ENCODE measurements around the gene CSN3. TPM values are rescaled to one million over a fixed set of nuclear protein-coding genes. Genes with fewer than 3 reads are reported as not detected.

The CSN3 gene
- total RNA-seq, 1 donor from 2014 or later: not detected

- no peak for DNase-seq (ENCODE audit: low spot score)
- intact Hi-C loops (cut with DNase I): no loop called here
Measured at GRCh38 chr4:70280567-70280966, 38.2 kb downstream of the CSN3 start.

- intact Hi-C loops (cut with DNase I): no loop called here
- DNase-seq (ENCODE audit: low spot score): no peak
Measured at GRCh38 chr4:70288651-70289050, 46.3 kb downstream of the CSN3 start.

DNA sequence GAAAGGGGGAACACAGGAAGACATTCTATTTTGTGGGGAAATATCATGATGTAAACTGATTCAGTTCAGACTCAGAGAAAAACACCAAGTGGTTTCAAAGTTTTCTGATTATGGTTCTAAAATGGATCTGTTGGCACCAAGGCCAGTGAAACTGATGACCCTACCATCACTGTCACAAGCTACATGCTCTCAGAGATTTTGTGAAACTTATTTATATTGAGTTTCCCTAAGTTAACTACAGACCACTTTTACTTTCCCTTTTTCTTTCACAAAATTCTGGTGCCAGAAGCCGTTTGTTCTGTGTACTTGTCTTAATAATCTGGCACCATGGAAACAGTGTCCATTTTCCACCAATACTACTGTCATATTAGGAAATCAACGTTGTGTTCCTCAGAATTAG lies 48.9 kb downstream of the CSN3 start:
- intact Hi-C loops (cut with DNase I): no loop called here
- DNase-seq (ENCODE audit: low spot score): no peak

DNA sequence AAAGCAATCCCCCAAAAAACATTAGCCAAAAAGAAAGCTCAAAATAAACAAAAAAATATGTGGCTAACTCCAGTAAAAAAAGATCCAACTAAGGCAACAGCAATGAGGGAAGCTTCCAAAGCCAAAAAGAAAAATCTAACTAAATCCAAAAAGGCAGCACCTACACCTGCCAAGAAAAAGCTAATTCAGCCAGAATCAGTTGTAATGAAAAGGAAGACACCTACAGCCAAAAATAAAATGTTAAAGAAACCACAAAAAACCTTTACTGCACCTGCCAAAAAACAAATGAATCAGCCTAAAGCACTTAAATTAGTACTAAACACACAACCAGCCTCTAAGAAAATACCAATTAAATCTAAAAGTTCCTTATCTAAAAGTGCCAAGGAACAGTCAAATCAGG lies 55.2 kb downstream of the CSN3 start:
- no peak for DNase-seq (ENCODE audit: low spot score)
- intact Hi-C loops (cut with DNase I): no loop called here

GRCh38 chr4:70298051-70298450 lies 55.7 kb downstream of the CSN3 start:
- no peak for DNase-seq (ENCODE audit: low spot score)
- intact Hi-C loops (cut with DNase I): no loop called here

- intact Hi-C loops (cut with DNase I): no loop called here
- DNase-seq (ENCODE audit: low spot score): no peak
Measured at GRCh38 chr4:70299643-70300042, 57.2 kb downstream of the CSN3 start.

GRCh38 chr4:70300215-70300614 lies 57.8 kb downstream of the CSN3 start:
- intact Hi-C loops (cut with DNase I): no loop called here
- DNase-seq (ENCODE audit: low spot score): no peak

Other genes with a start within 250 kb of the CSN3 start
- not detected for gene STATH, start 246.6 kb upstream of the CSN3 start, total RNA-seq
- gene HTN3, start 214.1 kb upstream of the CSN3 start, total RNA-seq: not detected
- not detected for gene HTN1, start 192.2 kb upstream of the CSN3 start, total RNA-seq
- not detected for gene PRR27, start 88.4 kb upstream of the CSN3 start, total RNA-seq
- gene ODAM, start 46.9 kb upstream of the CSN3 start, total RNA-seq: not detected
- not detected for gene FDCSP, start 16.5 kb upstream of the CSN3 start, total RNA-seq
- not detected for gene CABS1, start 92.4 kb downstream of the CSN3 start, total RNA-seq
- not detected for gene SMR3A, start 118.2 kb downstream of the CSN3 start, total RNA-seq
- gene SMR3B, start 140.5 kb downstream of the CSN3 start, total RNA-seq: not detected
- not detected for gene OPRPN, start 155.3 kb downstream of the CSN3 start, total RNA-seq
- gene MUC7, start 229.6 kb downstream of the CSN3 start, total RNA-seq: not detected

Data from cardiac septum (tissue), 1 donor.